Amniotic epithelial cell (primary cell): ENCODE measurements around the gene PRM3.

Experiments used
- DNase-seq: peaks from one replicate; pipeline ENCODE4 v3.0.0-alpha.2; 2010; ENCODE audit warnings: low read depth

Gene PRM3

DNA sequence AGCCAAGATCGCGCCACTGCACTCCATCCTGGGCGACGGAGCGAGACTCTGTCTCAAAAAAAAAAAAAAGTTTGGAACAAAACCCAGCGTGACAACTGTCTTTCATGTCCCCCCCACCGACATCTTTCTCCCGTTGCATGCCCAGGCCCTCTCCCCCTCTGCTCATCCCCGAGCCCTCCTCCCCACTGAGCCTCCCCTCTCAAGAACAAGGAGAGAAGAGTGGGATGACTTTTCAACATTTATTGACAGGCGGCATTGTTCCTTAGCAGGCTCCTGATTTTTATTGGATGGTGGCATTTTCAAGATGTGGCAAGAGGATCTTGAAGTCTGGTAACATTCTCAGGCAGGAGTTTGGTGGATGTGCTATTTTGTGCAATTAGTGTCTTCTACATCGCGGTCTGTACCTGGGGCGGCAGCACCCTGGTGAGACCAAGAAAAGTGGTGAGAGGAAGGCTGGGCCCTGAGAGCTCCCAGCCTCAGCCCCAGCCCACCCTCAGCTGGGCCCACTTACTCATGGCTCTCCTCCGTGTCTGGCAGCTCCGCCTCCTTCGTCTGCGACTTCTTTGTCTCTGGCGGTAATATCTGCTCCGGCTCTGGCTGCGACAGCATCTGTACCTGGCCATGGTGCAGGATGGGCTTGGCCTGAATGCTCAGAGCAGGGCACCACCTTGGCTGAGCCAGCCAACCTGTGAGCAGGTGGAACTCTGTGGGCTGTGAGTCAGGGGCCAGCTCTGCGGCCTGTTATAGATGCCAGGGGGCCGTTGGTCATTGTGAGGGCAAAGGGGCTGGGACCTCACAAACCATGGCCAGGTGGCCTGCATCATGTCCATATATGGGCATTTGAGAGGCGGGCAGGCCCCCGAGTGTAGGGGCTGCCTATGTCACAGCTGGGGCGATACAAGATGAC lies 7.4 kb upstream of the PRM3 start, which contains the start of gene PRM1:
Gene PRM1 (minus strand): TSS at position 715 of the 907 bp plus-strand sequence. CDS start 92 bp downstream, at position 623.
- no peak for DNase-seq

- DNase-seq: no peak
These were observed 5.5 kb upstream of the PRM3 start for GRCh38 chr16:11278681-11279628.

DNA sequence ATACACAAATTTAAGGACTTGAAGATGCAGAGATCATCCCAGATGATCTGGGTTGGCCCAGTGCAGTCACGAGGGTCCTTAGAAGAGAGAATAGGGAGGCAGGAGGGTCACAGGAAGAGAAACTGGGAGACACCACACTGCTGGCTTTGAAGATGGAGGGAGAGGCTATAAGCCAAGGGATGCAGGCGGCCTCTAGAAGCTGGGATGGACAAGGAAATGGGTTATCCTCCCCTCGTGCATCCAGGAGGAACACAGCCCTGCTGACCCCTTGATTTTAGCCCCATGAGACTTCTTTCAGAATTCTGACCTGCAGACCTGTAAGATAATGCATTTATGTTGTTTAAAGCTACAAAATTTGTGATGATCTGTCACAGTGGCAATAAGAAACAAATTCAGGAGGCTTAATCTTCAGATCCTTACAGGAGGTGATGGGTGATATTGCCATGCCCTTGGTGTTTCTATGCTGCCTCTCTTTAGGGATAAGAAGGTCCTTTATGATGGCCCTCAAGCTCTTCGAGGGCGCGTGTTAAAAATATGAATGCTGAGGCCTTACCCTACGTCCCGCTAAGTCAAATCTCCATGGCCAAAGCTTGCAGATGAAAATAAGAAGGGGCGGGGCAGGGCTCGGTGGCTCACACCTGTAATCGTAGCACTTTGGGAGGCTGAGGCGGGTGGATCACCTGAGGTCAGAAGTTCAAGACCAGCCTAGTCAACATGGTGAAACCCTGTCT lies 4.3 kb upstream of the PRM3 start:
- DNase-seq: no peak

- no peak for DNase-seq
These were observed 3.6 kb upstream of the PRM3 start for GRCh38 chr16:11276896-11277593.

DNA sequence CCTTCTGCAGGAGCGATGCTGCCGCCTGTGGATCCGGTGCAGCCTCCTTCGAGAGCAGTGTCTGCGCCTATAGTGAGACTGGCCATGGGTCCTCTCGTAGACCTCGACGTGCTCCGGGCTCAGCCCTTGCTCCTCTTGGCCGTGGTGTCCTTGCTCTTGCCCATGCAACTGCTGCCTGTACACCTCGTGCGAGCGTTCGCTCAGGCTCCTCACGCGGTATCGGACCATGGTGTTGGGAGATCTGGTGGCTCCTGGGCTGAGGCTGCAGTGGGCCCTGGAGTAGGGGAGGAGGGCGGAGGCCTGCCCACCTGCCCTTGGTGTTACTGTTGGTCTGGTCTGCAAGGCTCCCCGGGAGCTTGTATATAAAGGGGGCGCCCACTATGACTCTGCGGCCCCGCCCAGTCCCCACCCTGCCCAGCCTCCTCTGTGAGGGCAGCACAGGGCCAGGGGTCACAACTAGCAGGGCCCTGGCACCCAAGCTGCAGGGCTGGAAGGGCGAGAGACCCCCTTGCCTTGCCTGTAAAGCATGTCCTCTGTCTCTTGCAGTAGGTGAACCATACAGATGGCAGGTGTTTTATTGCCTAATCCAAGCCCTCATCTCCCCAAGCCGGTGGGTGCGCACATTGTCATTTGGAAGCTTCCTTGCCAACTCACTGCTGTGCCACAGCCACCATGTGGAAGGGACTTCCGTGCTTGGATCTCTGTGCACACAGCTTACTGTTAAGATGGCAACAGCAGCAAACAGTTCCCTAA lies 2.9 kb upstream of the PRM3 start, which contains the start of gene PRM2:
Gene PRM2 (minus strand): TSS at position 338 of the 753 bp plus-strand sequence. CDS start 110 bp downstream, at position 228.
- DNase-seq: no peak

DNA sequence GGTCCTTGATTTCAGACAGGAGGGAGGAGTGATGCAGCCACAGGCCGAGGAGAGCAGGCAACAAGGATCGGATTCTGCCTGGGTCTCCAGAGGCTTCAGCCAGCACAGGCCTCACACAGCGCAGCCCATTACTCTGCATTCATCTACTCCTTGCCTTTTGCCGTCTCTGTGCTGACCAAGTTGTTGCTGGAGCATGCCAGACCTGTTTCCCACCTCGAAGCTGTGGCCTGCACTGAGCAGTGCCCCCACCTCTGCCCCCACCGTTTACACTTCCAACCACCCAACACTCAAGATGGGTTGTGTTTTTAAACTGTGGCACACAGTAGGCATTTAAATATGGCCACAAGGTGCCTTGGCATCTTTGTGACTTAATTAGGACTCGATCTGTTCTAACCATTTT lies 1.5 kb upstream of the PRM3 start:
- DNase-seq: no peak

GRCh38 chr16:11273721-11274324 lies 394 bp upstream of the PRM3 start:
- DNase-seq: no peak

- no peak for DNase-seq
These were observed 945 bp downstream of the PRM3 start for GRCh38 chr16:11272484-11272883.

DNA sequence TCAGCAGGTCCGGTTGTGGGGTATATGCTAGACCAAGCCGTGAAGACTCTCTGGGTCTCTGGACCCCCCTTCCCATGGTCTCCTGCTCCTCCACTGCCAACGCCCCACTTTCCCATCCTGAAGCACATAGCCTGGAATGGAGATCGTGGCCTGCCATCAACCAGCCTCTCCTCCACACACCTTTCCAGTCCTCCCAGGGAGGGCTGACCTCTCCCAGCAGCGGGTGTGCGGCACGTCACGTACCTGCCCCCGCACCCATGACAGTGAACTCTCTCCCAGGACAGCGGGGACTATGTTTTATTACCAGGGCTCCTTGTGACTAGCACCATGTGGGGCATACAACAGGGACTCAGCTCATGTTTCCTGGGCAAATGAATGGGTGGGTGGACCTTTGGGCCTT lies 1.8 kb downstream of the PRM3 start:
- DNase-seq: no peak

DNA sequence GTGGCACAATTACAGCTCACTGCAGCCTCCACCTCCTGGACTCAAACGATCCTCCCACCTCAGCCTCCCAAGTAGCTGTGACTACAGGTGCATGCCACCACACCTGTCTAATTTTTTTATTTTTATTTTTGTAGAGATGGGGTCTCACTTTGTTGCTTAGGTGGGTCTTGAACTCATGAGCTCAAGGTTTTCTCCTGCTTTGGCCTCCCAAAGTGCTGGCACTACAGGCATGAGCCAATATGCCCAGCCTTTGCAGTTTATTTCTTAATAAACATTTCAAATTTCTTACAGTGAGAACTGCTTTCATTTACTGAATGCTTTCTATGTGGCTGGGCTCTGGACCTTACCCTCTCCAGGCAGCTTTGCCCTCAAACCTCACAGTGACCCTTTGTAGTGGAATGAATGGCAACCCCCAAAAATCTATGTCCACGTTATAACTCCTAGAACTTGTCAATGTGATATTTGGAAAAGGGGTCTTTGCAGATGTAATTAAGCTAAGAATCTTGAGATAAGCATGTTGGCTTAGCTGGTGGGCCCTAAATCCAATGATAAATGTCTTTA lies 2.7 kb downstream of the PRM3 start:
- DNase-seq: no peak

DNA sequence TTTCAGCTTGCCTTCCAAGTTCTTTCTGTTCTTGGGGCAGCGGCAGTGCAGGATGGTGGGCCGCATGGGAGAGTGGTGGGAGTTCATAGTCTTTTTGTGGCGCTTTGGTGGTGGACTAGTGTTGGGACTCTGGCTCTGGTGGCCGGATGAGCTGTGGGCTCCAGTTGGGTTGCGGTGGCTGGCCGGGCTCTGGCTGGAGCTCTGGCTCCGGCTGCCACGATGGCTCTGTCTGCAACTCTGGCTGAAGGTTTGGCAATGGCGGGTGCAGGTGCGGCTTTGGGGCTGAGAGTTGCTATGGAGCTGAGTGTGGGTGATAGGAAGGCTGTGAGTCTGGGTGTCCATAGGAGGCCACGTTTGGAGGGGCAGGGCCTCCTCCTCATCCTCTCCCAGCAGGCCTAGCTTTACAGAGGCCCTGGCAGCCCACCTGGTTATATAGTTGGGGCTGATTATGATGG lies 4.5 kb downstream of the PRM3 start, which contains the start of gene TNP2:
Gene TNP2 (minus strand): TSS at position 405 of the 455 bp plus-strand sequence. CDS start 63 bp downstream, at position 342.
- no peak for DNase-seq

GRCh38 chr16:11265124-11265523 lies 8.3 kb downstream of the PRM3 start:
- DNase-seq: no peak

GRCh38 chr16:11264155-11264832 lies 9.1 kb downstream of the PRM3 start:
- DNase-seq: no peak

GRCh38 chr16:11263737-11264136 lies 9.7 kb downstream of the PRM3 start:
- no peak for DNase-seq

- no peak for DNase-seq
These were observed 10.5 kb downstream of the PRM3 start for GRCh38 chr16:11262915-11263314.

DNA sequence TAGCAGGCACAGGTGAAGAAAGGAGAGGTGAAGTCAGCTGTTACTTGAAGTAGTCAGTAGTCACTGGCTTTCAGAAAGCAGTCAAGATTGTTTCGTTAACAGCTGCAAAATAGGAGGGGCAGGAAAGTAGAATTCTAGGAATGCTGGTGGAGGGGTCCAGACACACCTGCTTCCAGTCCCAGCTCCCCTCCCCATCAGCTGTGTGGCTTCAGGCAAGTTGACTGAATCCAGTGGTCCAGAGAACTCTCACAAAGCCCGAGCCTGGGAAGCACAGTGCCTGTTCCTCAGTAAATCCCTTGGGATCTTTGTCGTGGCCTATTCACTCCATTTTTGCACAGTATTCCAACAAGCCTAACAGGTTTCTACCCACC lies 12.8 kb downstream of the PRM3 start:
- no peak for DNase-seq

DNA sequence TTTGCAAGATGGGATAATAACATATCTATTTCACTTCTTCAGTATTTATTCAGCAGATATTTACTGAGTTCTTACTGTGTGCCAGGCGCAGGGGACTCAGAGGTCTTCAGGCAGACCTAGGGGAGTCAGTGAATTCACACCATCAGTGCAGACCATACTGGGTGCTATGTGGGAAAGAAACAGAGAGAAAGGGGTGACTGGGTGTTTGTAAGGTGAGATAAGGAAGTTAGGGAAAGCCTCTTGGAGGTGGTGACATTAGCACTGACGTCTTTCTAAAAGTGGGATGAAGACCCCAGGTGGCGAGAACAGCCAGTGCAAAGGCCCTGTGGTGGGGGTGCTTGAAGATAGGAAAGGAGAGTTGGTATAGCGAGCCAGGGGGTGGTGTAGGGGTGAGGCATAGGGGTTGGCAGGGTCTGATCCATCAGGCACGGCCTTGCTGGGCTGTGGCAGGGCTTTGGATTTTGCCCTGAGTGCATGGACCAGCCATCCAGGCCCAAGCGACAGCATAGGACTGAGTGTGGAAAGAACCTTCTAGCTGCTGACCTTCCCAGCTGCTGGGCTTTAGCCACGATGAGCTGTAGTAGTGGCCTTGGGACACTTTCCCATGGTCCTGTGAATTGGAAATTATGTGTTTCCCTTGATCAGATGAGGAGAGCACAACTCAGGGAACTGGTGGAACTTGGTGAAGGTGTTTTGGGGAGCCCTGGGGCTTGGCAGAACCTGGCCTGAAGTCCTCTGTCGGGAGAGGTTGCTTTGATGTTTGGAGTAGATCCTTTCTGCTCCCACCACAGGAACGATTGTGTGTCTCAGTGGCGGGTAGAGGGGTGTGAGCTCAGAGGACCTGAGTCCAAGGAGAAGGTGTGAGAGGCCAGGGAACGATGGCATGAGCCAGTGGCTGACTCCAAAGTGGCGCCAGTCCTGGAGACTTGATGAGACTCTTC lies 13.5 kb downstream of the PRM3 start:
- DNase-seq: no peak
